NCI-H2171 (cell line): Measurements from ENCODE around the gene SEMA6D.

Experiments
- DNase-seq: peaks from one replicate; lab custom pipeline; 2025; lab: John Stamatoyannopoulos, UW

Gene SEMA6D

DNA sequence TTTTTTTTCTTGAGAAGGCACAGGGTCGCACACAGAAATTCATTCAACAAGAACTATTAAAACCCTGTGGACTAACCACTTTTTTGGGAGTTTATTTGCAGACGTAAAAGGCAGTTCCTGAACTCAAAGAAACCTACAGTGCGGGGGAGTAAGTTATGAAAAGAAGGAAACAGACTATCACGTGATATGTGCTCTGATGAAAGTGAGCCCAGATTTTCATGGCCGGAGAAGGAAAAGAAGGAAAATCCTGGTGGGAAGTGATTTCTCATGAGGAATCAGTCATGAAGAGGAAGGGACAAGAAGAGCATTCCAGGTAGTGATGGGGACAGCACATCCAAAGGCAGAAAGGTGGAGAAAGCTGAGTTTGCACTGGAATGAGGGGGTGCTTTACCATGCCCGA is 26.1 kb downstream of the SEMA6D start:
- DNase-seq, result no peak

DNA sequence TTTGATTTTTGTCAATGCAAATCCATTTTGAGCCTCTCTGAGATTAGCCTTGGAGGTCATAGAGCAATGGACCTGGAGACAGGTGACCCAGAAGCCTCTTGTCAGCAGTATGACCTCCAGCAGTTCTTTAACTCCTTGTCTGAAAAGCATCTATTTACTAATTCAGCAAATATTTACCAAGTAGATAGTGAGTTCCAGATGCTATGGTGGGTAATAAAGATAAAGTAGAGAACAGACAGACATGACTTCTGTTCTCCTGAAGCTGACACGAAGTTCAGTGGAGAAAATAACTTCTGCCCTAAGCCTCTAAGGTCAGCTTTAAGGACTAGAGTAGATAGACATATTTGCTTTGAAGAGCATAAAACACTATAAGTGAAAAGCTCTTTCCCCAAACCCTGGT is 26.6 kb downstream of the SEMA6D start:
- no peak for DNase-seq

DNA sequence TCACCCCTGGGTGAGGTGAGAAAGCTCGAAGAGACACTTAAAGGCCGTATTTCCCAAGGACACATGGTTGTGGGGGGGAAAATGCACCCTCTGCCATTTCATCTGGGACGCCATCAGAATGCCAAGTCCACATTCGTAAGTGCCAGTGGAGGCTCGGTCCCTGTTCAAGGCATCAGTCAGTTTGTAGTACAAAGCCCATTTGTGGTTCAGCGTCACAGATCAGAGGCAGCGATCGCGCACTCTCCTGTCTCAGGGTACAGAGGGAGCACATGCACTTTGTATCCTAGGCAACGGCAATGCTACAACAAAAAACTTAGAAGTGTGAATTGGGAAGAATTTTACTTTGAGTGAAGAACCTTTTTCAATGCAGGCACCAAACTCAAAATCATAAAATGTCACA is 27.2 kb downstream of the SEMA6D start:
- no peak for DNase-seq

DNA sequence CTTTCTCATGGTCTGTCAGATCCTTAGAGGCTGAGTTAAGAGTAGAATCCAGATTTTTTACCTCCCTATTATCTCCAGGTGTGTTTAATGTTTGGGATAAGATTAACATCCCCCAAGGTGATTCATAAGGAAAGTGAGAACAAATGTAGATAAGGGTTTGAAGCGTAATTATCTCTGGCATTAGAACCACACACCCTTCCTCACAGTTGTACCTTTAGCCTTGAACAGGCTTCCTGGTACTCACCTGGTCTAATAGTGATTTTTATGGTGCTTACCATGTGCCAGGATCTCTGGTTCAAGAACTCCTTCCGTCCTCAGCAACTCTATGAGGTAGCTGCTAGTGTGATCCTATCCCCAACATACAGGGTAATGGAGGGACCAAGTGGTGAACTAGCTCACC is 27.7 kb downstream of the SEMA6D start:
- no peak for DNase-seq

DNA sequence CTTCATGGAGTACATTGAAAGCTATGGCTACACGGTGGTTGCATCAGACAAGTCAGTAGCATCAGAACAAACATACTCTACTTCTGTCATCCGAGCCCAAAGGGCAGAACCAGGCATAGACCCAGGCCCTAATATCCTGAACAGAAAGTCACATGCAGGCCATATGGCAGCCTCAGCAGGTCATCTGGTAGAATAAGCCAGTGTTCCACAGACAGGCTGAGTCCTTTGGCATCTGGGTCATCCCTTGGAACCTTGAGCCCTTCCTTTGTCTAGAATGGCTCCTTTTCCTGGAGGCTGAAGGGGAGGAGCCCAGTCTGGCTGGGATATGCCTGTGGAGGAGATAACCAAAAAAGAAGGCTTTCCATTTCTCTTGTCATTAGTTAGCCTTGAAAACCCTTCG is 29.2 kb downstream of the SEMA6D start:
- DNase-seq, result no peak

DNA sequence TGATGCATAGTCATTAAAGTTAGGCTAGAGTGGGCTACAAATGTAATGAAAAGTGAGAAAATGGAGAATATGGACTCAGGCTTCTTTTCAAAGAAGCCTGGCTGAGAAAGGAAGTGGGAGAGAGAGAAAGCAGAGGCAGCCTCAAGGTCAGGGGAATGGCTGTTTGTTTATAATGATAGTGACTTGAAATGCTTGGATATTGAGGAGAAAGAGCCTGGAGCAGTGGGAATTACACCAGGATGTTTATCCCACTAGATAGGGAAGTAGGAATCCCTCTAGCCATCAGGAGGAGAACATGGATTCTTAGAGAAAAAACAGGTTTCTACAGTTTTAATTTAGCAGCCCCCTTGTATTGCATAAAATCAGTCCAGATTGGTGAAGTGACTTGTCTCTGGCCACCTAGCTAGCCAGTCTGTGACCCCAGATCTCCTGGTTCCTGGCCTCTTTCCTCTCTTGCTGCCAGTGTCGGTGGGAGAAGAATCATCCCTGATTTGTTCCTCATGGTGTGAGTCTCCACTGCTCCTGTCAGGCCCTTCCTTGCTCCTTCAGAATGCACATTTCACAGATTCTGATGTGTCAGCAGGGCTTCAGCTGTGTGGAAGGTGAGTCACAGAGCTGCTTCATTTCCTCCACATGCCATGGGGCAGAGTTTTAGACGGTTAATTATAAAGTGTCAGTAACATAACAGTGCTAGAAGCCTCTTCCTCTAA is 32.9 kb downstream of the SEMA6D start:
- DNase-seq, result no peak

DNA sequence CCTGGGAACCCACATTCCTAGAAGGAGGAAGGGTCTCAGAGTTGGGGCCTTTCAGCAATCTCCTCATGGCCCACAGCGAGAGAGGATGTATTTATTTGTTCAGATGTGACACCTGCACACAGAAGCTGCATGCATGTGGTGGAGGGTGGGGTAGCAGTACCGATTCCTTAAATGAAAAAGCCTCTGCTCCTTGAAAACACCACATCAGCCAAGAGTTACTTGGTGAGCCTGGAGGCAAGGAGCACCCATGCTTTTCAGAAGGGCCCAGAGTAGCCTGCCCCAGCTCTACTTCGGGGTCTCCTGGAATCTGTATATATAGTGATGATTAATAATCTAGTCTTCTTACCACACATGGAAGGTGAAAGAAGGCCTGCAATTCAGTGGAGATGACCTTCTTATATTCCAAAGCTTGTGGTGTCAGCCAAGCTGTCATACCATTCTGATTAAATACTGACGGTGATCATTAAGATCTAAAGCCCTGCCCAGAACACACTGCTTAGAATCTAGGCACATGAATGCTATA is 33.5 kb downstream of the SEMA6D start:
- DNase-seq, result no peak

DNA sequence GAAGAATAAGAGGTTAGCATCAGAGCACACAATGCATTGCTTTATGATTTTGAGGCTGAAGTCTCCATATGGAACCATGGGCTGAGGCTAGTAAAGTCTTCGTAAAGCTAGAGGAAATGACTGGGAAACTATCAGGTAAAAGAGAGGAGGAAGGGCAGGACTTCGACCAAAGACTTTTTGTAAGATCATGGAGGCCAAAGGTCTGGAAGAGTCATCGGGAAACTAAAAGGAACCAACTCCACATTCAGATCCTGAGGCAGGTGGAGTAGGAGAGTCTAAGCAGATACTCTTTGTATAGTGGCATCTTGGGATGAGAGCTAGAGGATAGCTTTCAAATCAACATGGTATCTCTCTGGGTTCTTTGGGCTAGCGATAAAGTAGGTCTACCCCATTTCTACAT is 36.3 kb downstream of the SEMA6D start:
- no peak for DNase-seq

DNA sequence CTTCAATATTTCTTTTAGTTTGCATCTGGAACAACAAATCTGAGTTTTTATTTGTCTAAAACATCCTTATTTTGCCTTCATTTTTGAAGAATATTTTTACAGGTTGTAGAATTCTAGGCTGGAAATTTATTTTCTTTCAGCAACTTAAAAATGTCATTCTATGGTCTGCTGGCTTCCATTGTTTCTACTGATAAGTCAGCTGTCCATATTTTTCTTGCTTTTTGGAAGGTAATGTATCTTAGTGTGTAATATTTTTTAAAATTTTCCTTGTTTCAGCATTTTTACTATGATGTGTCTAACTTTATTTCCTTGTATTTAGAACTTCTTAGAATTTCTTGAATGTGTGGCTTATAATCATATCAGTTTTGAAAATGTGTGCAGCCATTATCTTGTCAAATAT is 37.0 kb downstream of the SEMA6D start:
- DNase-seq, result no peak

DNA sequence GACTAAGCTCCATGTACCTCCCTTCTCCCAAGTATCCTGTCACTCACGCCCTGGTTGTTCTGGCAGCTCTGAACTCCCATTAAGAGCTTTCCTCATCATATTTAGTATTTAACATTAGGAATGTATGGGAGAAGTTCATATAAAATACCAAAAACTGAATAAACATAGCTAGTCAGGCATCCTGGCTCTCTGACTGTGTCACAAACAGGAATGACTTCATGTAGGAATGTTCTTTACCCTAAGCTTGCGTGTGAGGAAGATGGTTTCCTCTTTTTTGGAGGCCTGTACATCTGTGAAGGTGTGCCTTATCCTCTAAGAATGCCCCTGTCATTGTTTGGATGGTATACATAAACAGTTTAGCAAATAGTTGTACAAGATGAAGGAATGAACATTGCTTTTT is 38.6 kb downstream of the SEMA6D start:
- no peak for DNase-seq

DNA sequence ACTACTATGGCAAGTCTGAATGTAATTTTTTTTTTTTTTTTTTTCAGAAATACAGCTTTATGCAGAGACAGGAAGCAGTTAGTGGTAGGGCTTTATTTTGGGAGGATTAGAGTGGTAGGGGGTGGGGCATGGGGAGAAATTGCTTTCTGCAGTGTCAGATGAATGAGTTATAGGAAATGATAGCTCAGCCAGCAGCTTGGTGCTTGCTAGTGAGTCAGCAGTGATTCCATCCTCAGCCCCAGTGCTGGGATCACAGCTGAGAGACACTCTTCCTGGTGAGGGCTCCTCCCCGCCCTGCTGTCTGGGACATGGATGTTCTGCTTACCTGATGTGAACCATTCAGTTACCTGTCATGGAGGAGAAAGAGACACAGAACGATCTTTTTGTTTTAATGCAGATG is 39.6 kb downstream of the SEMA6D start:
- DNase-seq, result no peak

DNA sequence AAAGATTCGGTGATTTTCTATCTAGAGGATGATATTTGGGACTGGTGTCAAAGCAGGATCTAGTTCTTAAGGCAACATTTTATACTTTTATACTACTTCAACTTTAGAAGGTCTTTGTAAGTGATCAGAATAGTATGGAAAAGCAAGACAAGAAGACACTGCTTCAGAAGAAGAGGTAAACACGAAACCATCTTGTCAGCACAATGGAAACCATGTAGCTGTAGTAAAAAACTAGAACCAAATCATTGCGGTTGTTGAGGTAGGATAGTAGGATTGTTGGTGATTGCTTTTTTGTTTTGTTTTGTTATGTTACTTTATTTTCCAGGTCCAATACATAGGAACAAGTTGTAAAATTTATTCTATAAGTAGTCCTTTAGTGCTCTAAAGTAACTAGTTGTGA is 40.0 kb downstream of the SEMA6D start:
- no peak for DNase-seq

DNA sequence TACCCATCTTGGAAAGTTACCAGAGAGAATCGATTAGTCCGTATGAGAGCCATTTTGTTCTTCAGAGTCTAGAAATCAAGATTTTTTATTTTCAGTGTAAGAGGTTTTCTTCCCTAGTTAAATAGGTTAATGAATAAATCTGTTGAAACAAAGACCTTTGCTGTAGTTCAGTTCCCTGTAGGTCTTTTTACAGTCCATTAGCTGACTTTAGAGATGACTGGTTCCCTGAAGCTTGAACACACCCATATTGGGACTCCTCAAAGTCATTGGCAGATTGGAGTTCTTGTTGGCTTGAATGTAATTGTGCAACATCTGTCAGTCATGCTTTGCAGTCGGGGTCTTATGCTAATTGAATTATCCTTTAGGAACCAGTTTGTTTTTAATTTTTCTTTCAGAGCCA is 45.3 kb downstream of the SEMA6D start:
- no peak for DNase-seq

DNA sequence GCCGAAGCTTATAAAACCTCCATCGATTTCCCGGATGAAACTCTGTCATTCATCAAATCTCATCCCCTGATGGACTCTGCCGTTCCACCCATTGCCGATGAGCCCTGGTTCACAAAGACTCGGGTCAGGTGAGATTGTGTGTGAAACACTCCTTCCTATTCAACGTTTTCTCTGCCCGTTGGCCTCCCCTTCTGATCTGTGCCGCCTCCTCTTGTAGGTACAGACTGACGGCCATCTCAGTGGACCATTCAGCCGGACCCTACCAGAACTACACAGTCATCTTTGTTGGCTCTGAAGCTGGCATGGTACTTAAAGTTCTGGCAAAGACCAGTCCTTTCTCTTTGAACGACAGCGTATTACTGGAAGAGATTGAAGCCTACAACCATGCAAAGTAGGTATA is 47.4 kb downstream of the SEMA6D start:
- no peak for DNase-seq

DNA sequence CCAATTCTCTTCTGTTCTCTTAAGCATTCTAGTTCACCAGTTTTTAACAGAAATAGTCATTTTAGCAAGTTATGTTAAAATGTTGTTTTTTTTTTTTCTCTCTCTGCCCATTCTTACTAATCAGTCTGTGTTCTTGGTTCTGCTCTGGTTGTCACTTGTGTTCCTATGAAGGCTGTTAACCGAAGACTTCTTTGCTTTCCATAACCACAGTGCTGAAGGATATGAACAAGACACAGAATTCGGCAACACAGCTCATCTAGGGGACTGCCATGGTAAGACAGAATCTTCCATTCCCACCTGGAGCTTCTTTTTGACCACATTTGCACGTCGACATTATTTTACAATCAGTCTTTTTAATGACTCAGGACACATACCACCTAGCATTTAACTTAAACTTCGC is 49.1 kb downstream of the SEMA6D start:
- DNase-seq, result no peak

DNA sequence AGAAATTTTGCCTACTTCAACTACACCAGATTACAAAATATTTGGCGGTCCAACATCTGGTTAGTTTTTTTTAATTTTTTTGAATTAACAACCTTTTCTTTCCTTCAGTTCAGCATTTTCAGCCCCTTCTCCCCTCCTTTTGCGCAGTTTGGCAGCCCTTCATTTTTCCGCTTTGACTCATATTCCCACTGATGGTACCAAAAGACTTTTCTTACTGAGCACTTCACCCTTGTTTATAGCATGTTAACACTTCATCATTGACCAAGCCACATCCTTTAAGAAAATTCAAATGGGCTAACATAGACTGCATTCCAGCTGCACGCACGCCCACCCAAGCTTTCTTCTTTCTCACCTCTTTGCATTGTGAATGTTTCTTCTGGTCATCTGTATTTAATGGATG is 49.7 kb downstream of the SEMA6D start:
- no peak for DNase-seq

DNA sequence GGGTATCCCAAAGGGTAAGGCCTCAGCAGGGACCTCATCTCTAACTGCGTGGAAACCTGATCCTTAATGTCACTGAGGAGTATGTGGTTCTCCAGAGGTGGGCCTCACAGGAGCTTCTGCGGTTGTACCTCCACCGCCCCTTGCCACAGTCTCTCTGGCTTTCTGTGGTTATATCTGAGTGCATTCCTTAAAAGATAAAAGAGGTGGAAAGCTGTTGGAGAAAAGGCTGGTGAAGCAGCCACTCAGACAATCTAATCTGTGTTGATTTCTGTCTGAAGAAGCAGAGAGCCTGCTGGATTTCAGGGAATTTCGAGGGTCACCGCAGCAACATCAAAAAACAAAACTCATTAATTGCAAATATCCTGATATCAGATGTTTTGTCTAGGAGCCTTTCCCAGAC is 51.4 kb downstream of the SEMA6D start:
- DNase-seq, result no peak

DNA sequence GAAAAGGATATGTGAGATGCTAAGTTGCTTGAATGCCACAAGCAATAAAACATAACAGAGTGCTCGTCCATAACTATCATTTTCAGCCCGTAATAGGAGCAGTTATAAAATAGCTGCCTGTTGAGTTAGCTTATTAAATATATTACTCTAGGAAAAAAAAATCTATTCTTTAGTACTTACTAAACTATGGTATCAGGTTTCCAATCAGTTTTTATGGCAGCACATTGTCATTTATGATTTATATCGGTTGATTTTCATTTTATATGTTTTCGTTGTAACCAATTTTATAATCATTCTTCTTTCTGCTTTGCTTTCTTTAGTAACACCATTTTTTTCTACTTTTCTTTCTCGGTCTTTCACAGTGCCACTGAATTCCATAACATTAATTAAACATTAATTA is 51.9 kb downstream of the SEMA6D start:
- DNase-seq, result no peak

DNA sequence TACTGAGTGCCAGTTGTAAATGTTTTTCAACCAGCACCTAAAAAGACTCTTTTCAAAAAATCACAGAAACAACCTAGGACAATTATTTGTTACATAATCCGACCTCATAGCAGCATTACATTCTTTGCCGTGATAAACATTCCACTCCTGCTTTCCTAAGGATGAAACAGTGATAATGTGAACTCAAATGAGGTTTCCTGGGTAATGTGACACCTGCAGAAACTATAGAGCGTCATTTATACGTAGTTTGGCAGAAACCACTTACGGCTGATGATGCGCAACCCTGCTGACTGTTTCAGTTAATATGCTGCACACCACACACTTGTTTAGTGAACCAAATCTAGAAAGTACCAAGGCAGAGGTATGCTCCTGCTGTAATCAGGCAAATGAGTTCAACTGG is 55.8 kb downstream of the SEMA6D start:
- DNase-seq, result no peak

DNA sequence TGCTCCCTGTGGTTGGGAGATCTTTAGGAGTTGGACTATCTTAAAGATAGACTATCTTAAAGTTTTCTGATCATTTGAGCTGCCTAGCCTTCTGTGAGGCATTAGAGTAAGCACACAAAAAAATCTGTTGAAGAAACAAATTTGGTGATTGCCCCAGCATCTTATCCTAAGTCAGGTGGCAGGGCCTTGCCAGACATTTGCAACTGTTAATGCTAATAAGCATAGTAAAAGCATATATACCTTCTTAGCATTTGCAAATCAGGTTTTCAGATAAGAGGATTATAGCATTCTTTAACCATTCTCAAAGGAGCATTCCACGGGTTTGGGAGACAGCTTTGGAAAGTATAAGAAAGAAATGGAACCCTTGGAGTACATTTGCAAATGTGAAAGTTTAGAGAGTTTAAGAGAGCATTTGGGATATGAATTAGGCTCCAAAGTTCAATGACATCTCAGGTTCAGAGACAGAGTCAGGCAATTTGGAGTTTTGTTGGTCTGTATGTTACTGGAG is 61.0 kb downstream of the SEMA6D start:
- no peak for DNase-seq

DNA sequence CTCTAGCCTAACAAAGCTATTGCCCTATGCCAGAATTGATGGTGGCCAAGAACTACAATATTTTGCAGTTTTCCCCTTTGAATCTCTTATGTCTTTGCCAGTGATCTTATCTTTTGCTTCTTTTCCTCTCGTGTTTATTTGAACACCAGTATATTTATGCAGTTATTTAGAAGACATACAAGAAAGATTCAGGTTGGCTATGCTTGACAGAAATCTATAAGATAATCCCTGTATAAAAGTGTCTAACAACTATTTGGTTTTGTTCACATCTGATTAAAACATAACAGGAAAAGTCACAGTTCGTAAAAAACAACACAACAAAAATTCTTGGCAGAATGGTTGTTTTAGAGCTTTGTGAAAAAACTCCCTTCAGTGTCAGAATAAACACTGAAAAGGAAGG is 63.7 kb downstream of the SEMA6D start:
- no peak for DNase-seq

DNA sequence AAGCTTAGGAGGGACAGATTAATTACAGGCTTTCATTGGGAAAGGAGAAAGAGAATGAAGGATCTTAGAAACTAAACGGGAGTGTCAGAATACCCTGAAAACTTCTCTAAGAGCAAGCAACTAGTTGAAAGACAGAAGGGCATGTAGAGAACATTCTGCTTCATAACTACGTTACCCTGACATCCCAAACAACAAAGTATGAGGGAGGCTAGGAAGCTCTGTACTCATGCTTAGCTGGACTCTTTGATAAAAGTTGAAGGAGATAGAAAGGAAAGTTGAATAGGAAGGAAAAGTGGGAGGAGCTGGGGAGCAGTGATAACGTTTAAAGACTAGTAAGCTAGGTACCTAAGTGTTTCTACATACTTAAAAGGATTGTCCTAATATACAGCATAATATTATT is 64.2 kb downstream of the SEMA6D start:
- no peak for DNase-seq

DNA sequence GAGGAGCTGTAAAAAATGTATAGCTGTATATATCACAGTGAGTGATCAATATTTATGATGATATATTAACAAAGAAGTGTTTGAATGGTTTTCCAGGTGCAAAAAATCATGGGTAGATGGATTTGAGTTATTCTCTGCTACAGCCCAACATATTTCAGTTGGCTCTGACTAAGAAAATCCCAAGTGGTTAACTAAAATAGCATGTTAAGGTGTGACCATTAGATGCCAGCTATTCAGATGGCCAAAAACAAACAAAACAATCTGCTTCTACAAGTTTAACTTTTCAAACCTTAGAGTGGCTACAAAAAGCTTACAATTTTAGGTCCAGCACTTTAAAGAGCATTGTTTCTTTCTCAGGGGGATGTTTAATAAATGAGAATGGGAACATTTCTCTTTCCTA is 67.5 kb downstream of the SEMA6D start:
- DNase-seq, result no peak

DNA sequence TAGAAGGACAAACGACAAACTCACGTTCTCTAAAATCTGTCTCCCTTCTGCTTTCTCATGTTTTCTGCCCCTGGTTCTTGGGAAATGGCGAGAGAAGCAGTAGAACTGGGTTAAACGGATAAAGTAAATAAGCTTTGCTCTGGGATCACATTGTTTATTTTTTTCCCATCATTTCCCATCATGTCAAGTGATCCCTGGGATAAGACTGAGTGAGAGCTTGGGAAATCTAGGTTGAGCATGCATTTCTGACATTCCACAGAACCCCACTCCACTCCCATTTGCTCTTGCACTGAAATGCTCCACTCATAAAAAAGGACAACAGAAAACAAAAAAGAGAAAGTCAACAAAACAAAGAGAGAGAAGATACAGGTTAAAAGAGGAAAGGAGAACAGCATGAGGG is 69.1 kb downstream of the SEMA6D start:
- no peak for DNase-seq
